Measurements from ENCODE around the gene NCOA4.

NCOA4 gene

GRCh38 chr10:46035923-46036849 is 5.8 kb upstream of the NCOA4 start:
- Mint-ChIP-seq H3K36me3 (ENCODE audit: low read depth) (no peaks in the 10 kb centered on the region), H3K27me3 (peaks cover 3% of the 10 kb centered on the region), H3K4me3 (no peak overlapping the region), H3K4me1 (peaks cover 3% of the 10 kb centered on the region), H3K9me3 (no peaks in the 10 kb centered on the region), H3K27ac (no peak overlapping the region)
- ATAC-seq = no peak
- DNase-seq = no peak

GRCh38 chr10:46033602-46034011 is 3.2 kb upstream of the NCOA4 start:
- Mint-ChIP-seq H3K4me3 (no peak overlapping the region), H3K36me3 (ENCODE audit: low read depth) (peaks cover 2% of the 10 kb centered on the region), H3K4me1 (peaks cover 23% of the 10 kb centered on the region), H3K27me3 (peaks cover 3% of the 10 kb centered on the region), H3K9me3 (no peaks in the 10 kb centered on the region), H3K27ac (no peak overlapping the region)
- no peak for DNase-seq
- no peak for ATAC-seq

- no peaks in the 10 kb centered on the region for H3K9me3 Mint-ChIP-seq
- DNase-seq (no peak), ATAC-seq (no peak)
- H3K27me3 Mint-ChIP-seq = peaks cover 3% of the 10 kb centered on the region
- no peak overlapping the region for H3K4me3 Mint-ChIP-seq
- H3K27ac Mint-ChIP-seq = peak overlapping the region; percentile 64
- H3K4me1 Mint-ChIP-seq = peaks cover 40% of the 10 kb centered on the region
- peaks cover 11% of the 10 kb centered on the region for H3K36me3 Mint-ChIP-seq (ENCODE audit: low read depth)
Observed at GRCh38 chr10:46031648-46032532, 1.5 kb upstream of the NCOA4 start.

GRCh38 chr10:46029461-46030030 is 877 bp downstream of the NCOA4 start:
- Mint-ChIP-seq H3K36me3 (ENCODE audit: low read depth) (peaks cover 14% of the 10 kb centered on the region), H3K4me1 (peaks cover 62% of the 10 kb centered on the region), H3K27me3 (peaks cover 3% of the 10 kb centered on the region), H3K27ac (peak overlapping the region; percentile 97), H3K4me3 (peak overlapping the region; percentile 97), H3K9me3 (no peaks in the 10 kb centered on the region)
- DNase-seq (no peak), ATAC-seq (no peak)

GRCh38 chr10:46028584-46029460 is 1.6 kb downstream of the NCOA4 start:
- Mint-ChIP-seq H3K36me3 (ENCODE audit: low read depth) (peaks cover 14% of the 10 kb centered on the region), H3K27me3 (peaks cover 2% of the 10 kb centered on the region), H3K27ac (peak overlapping the region; percentile 97), H3K4me1 (peaks cover 69% of the 10 kb centered on the region), H3K4me3 (peak overlapping the region; percentile 97), H3K9me3 (no peaks in the 10 kb centered on the region)
- no peak for DNase-seq
- peak; percentile 20 for ATAC-seq

GRCh38 chr10:46026106-46026505 is 4.3 kb downstream of the NCOA4 start:
- H3K4me1 Mint-ChIP-seq = peaks cover 91% of the 10 kb centered on the region
- no peak overlapping the region for H3K4me3 Mint-ChIP-seq
- H3K27ac Mint-ChIP-seq = no peak overlapping the region
- H3K36me3 Mint-ChIP-seq (ENCODE audit: low read depth) = peaks cover 14% of the 10 kb centered on the region
- ATAC-seq = no peak
- no peaks in the 10 kb centered on the region for H3K9me3 Mint-ChIP-seq
- no peak for DNase-seq
- H3K27me3 Mint-ChIP-seq = no peaks in the 10 kb centered on the region

GRCh38 chr10:46025406-46025805 is 5.0 kb downstream of the NCOA4 start:
- no peak for DNase-seq
- peaks cover 91% of the 10 kb centered on the region for H3K4me1 Mint-ChIP-seq
- H3K27me3 Mint-ChIP-seq = no peaks in the 10 kb centered on the region
- H3K36me3 Mint-ChIP-seq (ENCODE audit: low read depth) = peaks cover 14% of the 10 kb centered on the region
- no peak for ATAC-seq
- H3K4me3 Mint-ChIP-seq = no peak overlapping the region
- no peaks in the 10 kb centered on the region for H3K9me3 Mint-ChIP-seq
- H3K27ac Mint-ChIP-seq = peak overlapping the region; percentile 43

- H3K27ac Mint-ChIP-seq = no peak overlapping the region
- no peaks in the 10 kb centered on the region for H3K27me3 Mint-ChIP-seq
- H3K4me1 Mint-ChIP-seq = peaks cover 96% of the 10 kb centered on the region
- no peaks in the 10 kb centered on the region for H3K9me3 Mint-ChIP-seq
- H3K36me3 Mint-ChIP-seq (ENCODE audit: low read depth) = peaks cover 14% of the 10 kb centered on the region
- H3K4me3 Mint-ChIP-seq = peak overlapping the region; percentile 79
- ATAC-seq (no peak), DNase-seq (no peak)
Observed at GRCh38 chr10:46024948-46025347, 5.5 kb downstream of the NCOA4 start.

- peak overlapping the region; percentile 69 for H3K27ac Mint-ChIP-seq
- DNase-seq (peak; percentile 87), ATAC-seq (peak; percentile 97)
- peaks cover 10% of the 10 kb centered on the region for H3K36me3 Mint-ChIP-seq (ENCODE audit: low read depth)
- no peaks in the 10 kb centered on the region for H3K9me3 Mint-ChIP-seq
- H3K4me3 Mint-ChIP-seq = peak overlapping the region; percentile 79
- H3K4me1 Mint-ChIP-seq = peaks cover 94% of the 10 kb centered on the region
- no peaks in the 10 kb centered on the region for H3K27me3 Mint-ChIP-seq
Observed at GRCh38 chr10:46022978-46023702, 7.3 kb downstream of the NCOA4 start.

GRCh38 chr10:46020344-46020657 is 10.1 kb downstream of the NCOA4 start:
- Mint-ChIP-seq H3K4me1 (peaks cover 84% of the 10 kb centered on the region), H3K36me3 (ENCODE audit: low read depth) (peaks cover 13% of the 10 kb centered on the region), H3K27me3 (no peaks in the 10 kb centered on the region), H3K4me3 (no peak overlapping the region), H3K27ac (no peak overlapping the region), H3K9me3 (no peaks in the 10 kb centered on the region)
- ATAC-seq (no peak), DNase-seq (no peak)

- DNase-seq = no peak
Observed at GRCh38 chr10:46019569-46020343, 10.7 kb downstream of the NCOA4 start.

GRCh38 chr10:46019177-46019528 is 11.3 kb downstream of the NCOA4 start:
- Mint-ChIP-seq H3K4me1 (peaks cover 72% of the 10 kb centered on the region), H3K27ac (peak overlapping the region; percentile 68), H3K9me3 (no peaks in the 10 kb centered on the region), H3K36me3 (ENCODE audit: low read depth) (peaks cover 22% of the 10 kb centered on the region), H3K27me3 (no peaks in the 10 kb centered on the region), H3K4me3 (no peak overlapping the region)
- DNase-seq (no peak), ATAC-seq (no peak)

More at GRCh38 chr10:46019569-46020343, 10.7 kb downstream of the NCOA4 start:
- no peak overlapping the region for H3K4me3 Mint-ChIP-seq
- peaks cover 16% of the 10 kb centered on the region for H3K36me3 Mint-ChIP-seq (ENCODE audit: low read depth)
- H3K27me3 Mint-ChIP-seq = no peaks in the 10 kb centered on the region
- H3K4me1 Mint-ChIP-seq = peaks cover 78% of the 10 kb centered on the region
- no peaks in the 10 kb centered on the region for H3K9me3 Mint-ChIP-seq
- peak overlapping the region; percentile 68 for H3K27ac Mint-ChIP-seq
- ATAC-seq = no peak
